ENCODE results near the gene CSF2.
"Not testable (repeated sequence)": the region's sequence is repeated elsewhere in the genome, so short reads cannot be mapped to it uniquely, and the experiment has no call there.

The CSF2 gene

GRCh38 chr5:132104556-132104955 lies 31.0 kb downstream of the CSF2 start:
- Histone ChIP-seq H3K9me3 (ENCODE audit: severe bottlenecking) (no peaks in the 10 kb centered on the region), H3K4me1 (ENCODE audit: insufficient read depth, poor library complexity, severe bottlenecking) (peaks cover 26% of the 10 kb centered on the region), H3K36me3 (ENCODE audit: low read depth) (no peaks in the 10 kb centered on the region), H3K27me3 (ENCODE audit: insufficient read depth, poor library complexity, severe bottlenecking) (no peaks in the 10 kb centered on the region), H3K27ac (ENCODE audit: poor library complexity, severe bottlenecking) (peak overlapping the region; percentile 84), H3K4me3 (ENCODE audit: severe bottlenecking) (no peak overlapping the region)
- DNase-seq (ENCODE audit: low spot score) (no peak), ATAC-seq (ENCODE audit: low read depth) (peak; percentile 47)
- no peak for TF ChIP-seq CTCF (IDR thresholded peaks at IDR 0.05; ENCODE audit: poor library complexity, severe bottlenecking)

- Histone ChIP-seq H3K9me3 (ENCODE audit: severe bottlenecking) (no peaks in the 10 kb centered on the region), H3K27ac (ENCODE audit: poor library complexity, severe bottlenecking) (no peak overlapping the region), H3K4me3 (ENCODE audit: severe bottlenecking) (no peak overlapping the region), H3K4me1 (ENCODE audit: insufficient read depth, poor library complexity, severe bottlenecking) (peaks cover 26% of the 10 kb centered on the region), H3K27me3 (ENCODE audit: insufficient read depth, poor library complexity, severe bottlenecking) (no peaks in the 10 kb centered on the region), H3K36me3 (ENCODE audit: low read depth) (no peaks in the 10 kb centered on the region)
- no peak for DNase-seq (ENCODE audit: low spot score)
- ATAC-seq (ENCODE audit: low read depth), result no peak
- TF ChIP-seq CTCF (IDR thresholded peaks at IDR 0.05; ENCODE audit: poor library complexity, severe bottlenecking), result no peak
These were observed 32.1 kb downstream of the CSF2 start for GRCh38 chr5:132105688-132106087.

GRCh38 chr5:132108495-132108894 lies 34.9 kb downstream of the CSF2 start:
- not testable (repeated sequence) for H3K4me3 ChIP-seq (ENCODE audit: severe bottlenecking); H3K9me3 ChIP-seq (ENCODE audit: severe bottlenecking); H3K36me3 ChIP-seq (ENCODE audit: low read depth); H3K27me3 ChIP-seq (ENCODE audit: insufficient read depth, poor library complexity, severe bottlenecking); DNase-seq (ENCODE audit: low spot score); H3K27ac ChIP-seq (ENCODE audit: poor library complexity, severe bottlenecking); ATAC-seq (ENCODE audit: low read depth)
- H3K4me1 ChIP-seq (ENCODE audit: insufficient read depth, poor library complexity, severe bottlenecking), result peaks cover 14% of the 10 kb centered on the region

- not testable (repeated sequence) for H3K27ac ChIP-seq (ENCODE audit: poor library complexity, severe bottlenecking); H3K4me3 ChIP-seq (ENCODE audit: severe bottlenecking); H3K4me1 ChIP-seq (ENCODE audit: insufficient read depth, poor library complexity, severe bottlenecking); H3K27me3 ChIP-seq (ENCODE audit: insufficient read depth, poor library complexity, severe bottlenecking); H3K36me3 ChIP-seq (ENCODE audit: low read depth); ATAC-seq (ENCODE audit: low read depth); H3K9me3 ChIP-seq (ENCODE audit: severe bottlenecking); DNase-seq (ENCODE audit: low spot score)
These were observed 35.4 kb downstream of the CSF2 start for GRCh38 chr5:132108957-132109356.

- Histone ChIP-seq H3K27ac (ENCODE audit: poor library complexity, severe bottlenecking) (no peak overlapping the region), H3K4me1 (ENCODE audit: insufficient read depth, poor library complexity, severe bottlenecking) (peaks cover 3% of the 10 kb centered on the region), H3K27me3 (ENCODE audit: insufficient read depth, poor library complexity, severe bottlenecking) (no peaks in the 10 kb centered on the region), H3K4me3 (ENCODE audit: severe bottlenecking) (no peak overlapping the region), H3K9me3 (ENCODE audit: severe bottlenecking) (no peaks in the 10 kb centered on the region), H3K36me3 (ENCODE audit: low read depth) (no peaks in the 10 kb centered on the region)
- TF ChIP-seq CTCF (IDR thresholded peaks at IDR 0.05; ENCODE audit: poor library complexity, severe bottlenecking), result no peak
- DNase-seq (ENCODE audit: low spot score) (no peak), ATAC-seq (ENCODE audit: low read depth) (no peak)
These were observed 36.0 kb downstream of the CSF2 start for GRCh38 chr5:132109494-132110053.

GRCh38 chr5:132110195-132110594 lies 36.6 kb downstream of the CSF2 start:
- no peak for DNase-seq (ENCODE audit: low spot score)
- H3K4me3 ChIP-seq (ENCODE audit: severe bottlenecking), result no peak overlapping the region
- no peaks in the 10 kb centered on the region for H3K9me3 ChIP-seq (ENCODE audit: severe bottlenecking)
- no peak for TF ChIP-seq CTCF (IDR thresholded peaks at IDR 0.05; ENCODE audit: poor library complexity, severe bottlenecking)
- H3K27me3 ChIP-seq (ENCODE audit: insufficient read depth, poor library complexity, severe bottlenecking), result no peaks in the 10 kb centered on the region
- H3K27ac ChIP-seq (ENCODE audit: poor library complexity, severe bottlenecking), result no peak overlapping the region
- ATAC-seq (ENCODE audit: low read depth), result no peak
- no peaks in the 10 kb centered on the region for H3K4me1 ChIP-seq (ENCODE audit: insufficient read depth, poor library complexity, severe bottlenecking)
- no peaks in the 10 kb centered on the region for H3K36me3 ChIP-seq (ENCODE audit: low read depth)
